Osteoblast (primary cell): ENCODE measurements around the gene ZNF598. TPM values are rescaled to one million over a fixed set of nuclear protein-coding genes. Genes with fewer than 3 reads are reported as not detected.
"Not testable (repeated sequence)": the region's sequence is repeated elsewhere in the genome, so short reads cannot be mapped to it uniquely, and the experiment has no call there.

ENCODE experiments used
- DNase-seq: peaks from one replicate; pipeline ENCODE4 v3.0.0; 2011; ENCODE audit warnings: low spot score, mixed read lengths; ENCODE audit not compliant: insufficient read length; ENCODE audit errors: missing footprints
- H2AFZ ChIP-seq: 2 replicates; pipeline ENCODE4 v1.6.0; 2011; ENCODE audit warnings: mild to moderate bottlenecking, low read length
- H3K27ac ChIP-seq: 2 replicates; pipeline ENCODE4 v1.5.1; 2011; ENCODE audit warnings: mild to moderate bottlenecking, low read depth, low read length, moderate library complexity
- H3K27me3 ChIP-seq: 2 replicates; pipeline ENCODE4 v1.6.0; 2012; ENCODE audit warnings: mild to moderate bottlenecking, control low read depth, inconsistent platforms, low read length, moderate library complexity; ENCODE audit not compliant: insufficient read depth
- H3K36me3 ChIP-seq: 2 replicates; pipeline ENCODE4 v1.5.1; 2011; ENCODE audit warnings: mild to moderate bottlenecking, low read length, control low read depth, moderate library complexity; ENCODE audit not compliant: insufficient read depth
- H3K4me1 ChIP-seq: 2 replicates; pipeline ENCODE4 v1.5.1; 2011; ENCODE audit warnings: mild to moderate bottlenecking, low read length, control low read depth, moderate library complexity; ENCODE audit not compliant: insufficient read depth
- H3K4me2 ChIP-seq: 2 replicates; pipeline ENCODE4 v1.6.0; 2011; ENCODE audit warnings: mild to moderate bottlenecking, low read length; ENCODE audit not compliant: insufficient read depth
- H3K4me3 ChIP-seq: fragments of 200-600 bp; sonication (generic); 3 replicates; pipeline ENCODE4 v1.5.1; 2012; ENCODE audit warnings: mild to moderate bottlenecking, low read length, inconsistent platforms; ENCODE audit not compliant: insufficient read depth
- H3K79me2 ChIP-seq: 2 replicates; pipeline ENCODE4 v1.6.0; 2012; ENCODE audit warnings: mild to moderate bottlenecking, low read length, control low read depth, inconsistent platforms; ENCODE audit not compliant: insufficient read depth
- H3K9me3 ChIP-seq: 2 replicates; pipeline ENCODE4 v1.5.1; 2011; ENCODE audit warnings: low read depth, low read length, control low read depth
- H4K20me1 ChIP-seq: 2 replicates; pipeline ENCODE4 v1.6.0; 2012; ENCODE audit warnings: mild to moderate bottlenecking, low read length, control low read depth; ENCODE audit not compliant: insufficient read depth
- CTCF ChIP-seq: IDR thresholded peaks from 2 replicates; pipeline ENCODE4 v1.5.1; 2011; ENCODE audit warnings: mild to moderate bottlenecking, low read depth, low read length, moderate library complexity; ENCODE audit errors: extremely low read depth
- total RNA-seq: library from RNA; depleted of rRNA; stranded (reverse); fragments of >200 nt; gene quantifications from 2 replicates; pipeline ENCODE4 v1.2.3, GENCODE V29; 2012

Gene ZNF598
- total RNA-seq, 1 donor = 21.0 TPM

DNA sequence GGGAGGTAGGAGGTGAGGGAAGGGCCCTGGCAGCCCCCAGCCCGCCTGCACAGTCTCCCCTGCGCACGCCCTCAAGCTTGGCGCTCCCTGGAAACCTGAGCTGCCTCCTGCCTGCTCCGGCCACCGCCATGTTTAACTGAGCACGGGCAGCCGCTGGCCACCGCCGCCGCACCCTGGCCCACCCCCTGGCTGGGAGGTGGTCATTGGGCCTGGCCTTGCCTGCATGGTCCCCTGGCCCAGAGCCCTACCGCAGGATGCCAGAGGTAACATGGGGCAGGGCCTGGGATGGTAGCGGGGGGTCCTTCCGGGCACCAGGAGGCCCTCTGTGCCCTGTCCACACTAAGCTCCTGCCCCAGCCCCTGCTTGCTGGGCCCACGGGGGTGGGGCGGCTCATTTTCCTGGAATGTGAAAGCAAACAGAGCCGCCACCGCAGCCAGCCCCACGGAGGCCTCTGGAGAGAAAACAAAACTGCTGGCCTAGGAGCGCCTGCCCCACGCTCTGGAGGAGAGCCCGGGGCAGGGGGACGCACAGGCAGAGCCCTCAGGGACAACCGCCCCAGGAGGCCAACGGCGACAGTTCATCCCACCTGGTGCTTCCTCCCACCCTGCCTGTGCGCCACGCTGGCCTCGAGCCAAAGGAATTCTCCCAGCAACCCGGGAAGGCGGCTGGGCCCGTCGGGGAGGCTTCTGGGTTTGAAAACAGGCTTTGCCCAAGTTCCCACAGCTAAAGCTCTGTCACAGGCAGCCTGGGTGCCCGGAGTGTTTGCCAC, 26.0 kb upstream of the ZNF598 start:
- Histone ChIP-seq H2AFZ (peak overlapping the region; percentile 59), H3K4me2 (peak overlapping the region; percentile 73), H3K27ac (peak overlapping the region; percentile 86), H4K20me1 (no peaks in the 10 kb centered on the region), H3K9me3 (no peaks in the 10 kb centered on the region), H3K4me3 (peak overlapping the region; percentile 44), H3K4me1 (peaks cover 53% of the 10 kb centered on the region), H3K36me3 (peaks cover 20% of the 10 kb centered on the region), H3K79me2 (peaks cover 19% of the 10 kb centered on the region), H3K27me3 (no peaks in the 10 kb centered on the region)
- TF ChIP-seq CTCF = no peak
- peak; percentile 100 for DNase-seq

GRCh38 chr16:2034696-2035430, 25.2 kb upstream of the ZNF598 start:
- Histone ChIP-seq H3K4me1 (peaks cover 48% of the 10 kb centered on the region), H3K36me3 (peaks cover 20% of the 10 kb centered on the region), H3K27ac (peak overlapping the region; percentile 86), H3K4me2 (peak overlapping the region; percentile 73), H4K20me1 (no peaks in the 10 kb centered on the region), H2AFZ (no peak overlapping the region), H3K79me2 (peaks cover 19% of the 10 kb centered on the region), H3K27me3 (no peaks in the 10 kb centered on the region), H3K9me3 (no peaks in the 10 kb centered on the region), H3K4me3 (peak overlapping the region; percentile 44)
- peak; percentile 88 for DNase-seq
- TF ChIP-seq CTCF = no peak

- H3K27me3 ChIP-seq, H3K9me3 ChIP-seq, H4K20me1 ChIP-seq: not testable (repeated sequence)
- peak; percentile 90 for DNase-seq
- Histone ChIP-seq H3K36me3 (peaks cover 20% of the 10 kb centered on the region), H2AFZ (peak overlapping the region; percentile 60), H3K79me2 (peaks cover 19% of the 10 kb centered on the region), H3K4me3 (peak overlapping the region; percentile 58), H3K4me2 (peak overlapping the region; percentile 81), H3K27ac (peak overlapping the region; percentile 94), H3K4me1 (peaks cover 40% of the 10 kb centered on the region)
These were observed 24.5 kb upstream of the ZNF598 start for GRCh38 chr16:2033909-2034695.

DNA sequence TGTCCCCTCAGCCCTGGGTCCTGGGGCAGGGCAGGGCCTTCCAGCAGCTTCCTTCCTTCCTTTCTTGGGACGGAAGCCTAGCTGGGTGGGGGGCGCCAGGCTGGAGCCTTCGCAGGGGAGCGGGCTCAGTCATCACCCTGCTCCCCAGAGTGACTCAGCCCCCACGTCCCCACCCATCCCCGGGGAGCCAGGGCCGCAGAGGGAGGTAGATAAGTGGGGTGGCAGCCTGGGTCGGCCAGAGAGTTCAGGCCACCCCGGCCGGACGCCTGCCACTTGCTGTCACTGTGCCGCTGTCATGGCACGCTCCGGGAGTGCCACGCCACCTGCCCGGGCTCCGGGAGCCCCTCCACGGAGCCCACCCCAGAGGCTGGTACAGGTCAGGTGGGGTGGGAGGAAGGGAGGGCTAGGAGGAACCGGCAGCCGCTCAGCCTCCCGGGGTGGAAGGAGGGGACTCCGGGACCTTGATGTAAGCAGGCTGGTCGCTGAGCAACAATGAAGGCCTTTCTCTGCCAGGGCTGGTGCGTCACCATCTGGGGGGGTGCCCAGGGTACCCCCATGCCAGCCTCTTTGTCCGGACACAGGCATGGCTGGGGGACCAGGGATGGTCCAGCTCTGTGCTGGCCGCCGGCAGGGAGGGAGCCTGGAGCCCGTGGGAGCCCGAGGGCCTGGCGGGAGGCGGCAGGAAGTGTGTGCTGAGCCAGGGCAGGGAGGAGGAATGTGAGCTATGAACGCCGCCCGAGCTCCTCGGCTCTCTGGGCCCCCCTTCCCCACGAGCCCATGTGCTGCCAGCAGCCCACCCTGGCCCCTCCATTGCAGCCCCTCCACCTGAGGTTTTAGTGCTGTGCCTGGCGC, 23.7 kb upstream of the ZNF598 start:
- Histone ChIP-seq H3K4me3 (peak overlapping the region; percentile 58), H3K27ac (peak overlapping the region; percentile 94), H3K79me2 (peaks cover 22% of the 10 kb centered on the region), H3K36me3 (peaks cover 20% of the 10 kb centered on the region), H3K4me1 (peaks cover 40% of the 10 kb centered on the region), H4K20me1 (peaks cover 6% of the 10 kb centered on the region), H3K9me3 (no peaks in the 10 kb centered on the region), H2AFZ (peak overlapping the region; percentile 60), H3K27me3 (no peaks in the 10 kb centered on the region), H3K4me2 (peak overlapping the region; percentile 81)
- DNase-seq = peak; percentile 98
- no peak for TF ChIP-seq CTCF
